CD14-positive monocyte (primary cell): ENCODE results near the gene MCF2L. TPM values are rescaled to one million over a fixed set of nuclear protein-coding genes. Genes with fewer than 3 reads are reported as not detected.

ENCODE experiments used
- DNase-seq, 3 donors: peaks; one replicate each; pipeline ENCODE4 v3.0.0-alpha.2; 2011 to 2022
- H2AFZ ChIP-seq: 2 replicates; pipeline ENCODE4 v1.6.0; 2012; ENCODE audit warnings: mild to moderate bottlenecking, low read depth, low read length, inconsistent platforms; ENCODE audit not compliant: insufficient read depth, poor library complexity, severe bottlenecking
- H3K27ac ChIP-seq, 2 donors: 1 replicate in 1 of 2; 2 replicates in 1 of 2; pipeline ENCODE4 v1.5.1; 2012 to 2013; ENCODE audit warnings: low read length in 2 of 2, control low read depth in 1 of 2, inconsistent platforms in 1 of 2, low read depth in 1 of 2, mild to moderate bottlenecking in 1 of 2
- H3K27me3 ChIP-seq, 2 donors: one replicate each; pipeline versions ENCODE4 v1.6.0 to v1.6.1; 2011 to 2013; ENCODE audit warnings: low read length in 2 of 2; ENCODE audit not compliant: control insufficient read depth in 2 of 2, insufficient read depth in 2 of 2
- H3K36me3 ChIP-seq, 2 donors: replicated peaks in 1 of 2; 1 replicate in 1 of 2; 2 replicates in 1 of 2; pipeline versions ENCODE4 v1.5.1 to v1.6.1; 2012 to 2013; ENCODE audit warnings: low read length in 2 of 2, control low read depth in 1 of 2, inconsistent platforms in 1 of 2, mild to moderate bottlenecking in 1 of 2; ENCODE audit not compliant: insufficient read depth in 2 of 2, control insufficient read depth in 1 of 2
- H3K4me1 ChIP-seq, 2 donors: 1 replicate in 1 of 2; 2 replicates in 1 of 2; pipeline versions ENCODE4 v1.5.1 to v1.6.1; 2012 to 2013; ENCODE audit warnings: low read length in 2 of 2, control low read depth in 1 of 2, inconsistent platforms in 1 of 2, mild to moderate bottlenecking in 1 of 2, moderate library complexity in 1 of 2; ENCODE audit not compliant: insufficient read depth in 2 of 2, control insufficient read depth in 1 of 2
- H3K4me2 ChIP-seq: replicated peaks from 2 replicates; pipeline ENCODE3; 2012; ENCODE audit warnings: low read length, moderate library complexity, mild to moderate bottlenecking; ENCODE audit not compliant: poor library complexity, severe bottlenecking; ENCODE audit errors: extremely low read depth
- H3K4me3 ChIP-seq, 3 experiments: fragments of 200-600 bp in 1 of 3; sonication (generic) in 1 of 3; replicated peaks in 1 of 3; 1 replicate in 2 of 3; 2 replicates in 1 of 3; pipeline ENCODE4 v1.5.1; 2011 to 2013; ENCODE audit warnings: low read length in 3 of 3, mild to moderate bottlenecking in 3 of 3, control low read depth in 2 of 3, low read depth in 2 of 3, inconsistent platforms in 1 of 3, moderate library complexity in 1 of 3
- H3K79me2 ChIP-seq: 2 replicates; pipeline ENCODE4 v1.6.0; 2012; ENCODE audit warnings: mild to moderate bottlenecking, control low read depth, inconsistent platforms, low read length, moderate library complexity; ENCODE audit not compliant: insufficient read depth
- H3K9ac ChIP-seq: 2 replicates; pipeline ENCODE4 v1.6.0; 2017; ENCODE audit warnings: low read length, mild to moderate bottlenecking; ENCODE audit not compliant: insufficient read depth, poor library complexity, severe bottlenecking
- H3K9me3 ChIP-seq, 2 donors: replicated peaks in 1 of 2; 1 replicate in 1 of 2; 2 replicates in 1 of 2; pipeline versions ENCODE4 v1.5.1 to v1.6.1; 2012 to 2013; ENCODE audit warnings: low read length in 2 of 2, control low read depth in 1 of 2; ENCODE audit not compliant: control insufficient read depth in 1 of 2, insufficient read depth in 1 of 2
- H4K20me1 ChIP-seq: 2 replicates; pipeline ENCODE4 v1.6.0; 2012; ENCODE audit warnings: mild to moderate bottlenecking, low read length, control low read depth, moderate library complexity; ENCODE audit not compliant: insufficient read depth
- H3K27ac Mint-ChIP-seq, 7 donors: one replicate each; pipeline ENCODE4 v1.8.0; 2020; ENCODE audit warnings: mild to moderate bottlenecking in 7 of 7, mixed read lengths in 7 of 7, moderate library complexity in 6 of 7, inconsistent platforms in 2 of 7
- H3K27me3 Mint-ChIP-seq, 3 donors: one replicate each; pipeline ENCODE4 v1.8.0; 2021 to 2022; ENCODE audit warnings: low read depth in 3 of 3, mild to moderate bottlenecking in 3 of 3, mixed read lengths in 3 of 3, moderate library complexity in 3 of 3, inconsistent platforms in 1 of 3
- H3K36me3 Mint-ChIP-seq, 2 donors: one replicate each; pipeline ENCODE4 v1.8.0; 2020; ENCODE audit warnings: mixed read lengths in 2 of 2, inconsistent platforms in 1 of 2, mild to moderate bottlenecking in 1 of 2
- H3K4me1 Mint-ChIP-seq: one replicate; pipeline ENCODE4 v1.8.0; 2020; ENCODE audit warnings: mild to moderate bottlenecking, mixed read lengths
- H3K4me3 Mint-ChIP-seq, 2 donors: one replicate each; pipeline ENCODE4 v1.8.0; 2020; ENCODE audit warnings: mild to moderate bottlenecking in 2 of 2, mixed read lengths in 2 of 2, moderate library complexity in 1 of 2
- H3K9me3 Mint-ChIP-seq, 7 donors: one replicate each; pipeline ENCODE4 v1.8.0; 2020 to 2022; ENCODE audit warnings: mixed read lengths in 7 of 7, mild to moderate bottlenecking in 6 of 7, moderate library complexity in 6 of 7, inconsistent platforms in 2 of 7
- CTCF ChIP-seq: fragments of 200-600 bp; IDR thresholded peaks from one replicate; pipeline ENCODE4 v1.8.0; 2022; ENCODE audit warnings: antibody characterized with exemption, mild to moderate bottlenecking
- WGBS: methylation state at CpG from one replicate; pipeline ENCODE4 v1.1.5; 2013; ENCODE audit warnings: missing lambda C conversion rate; ENCODE audit not compliant: insufficient coverage; 5-methylcytosine and 5-hydroxymethylcytosine counted together
- intact Hi-C, 2 donors: fragments of 100-400 bp; cut with micrococcal nuclease; formaldehyde crosslinking; loops; one replicate each; pipeline versions ENCODE4 v1.15.0 to v1.15.1; 2023
- polyA plus RNA-seq, 3 donors: library from polyadenylated mRNA; depleted of rRNA in 1 of 3; unstranded in 2 of 3; stranded (reverse) in 1 of 3; fragments of 300-500 nt in 2 of 3; fragments of >200 nt in 1 of 3; fragmentation: Illumina TruSeq in 2 of 3; gene quantifications; 1 replicate in 2 of 3; 2 replicates in 1 of 3; pipeline ENCODE4 v1.2.3, GENCODE V29; 2012 to 2021

Gene MCF2L
- polyA plus RNA-seq, 3 donors: not detected

- H3K36me3 ChIP-seq: no peaks in the 10 kb centered on the region
- no peak for DNase-seq
- no peak overlapping the region for H3K4me2 ChIP-seq
- Mint-ChIP-seq H3K4me3 (peak overlapping the region in 1 of 2 donors; percentile 52), H3K27ac (no peak overlapping the region), H3K9me3 (peaks cover 0 to 16% (median 6%) of the 10 kb centered on the region in 7 donors), H3K27me3 (peaks cover 33 to 63% (median 33%) of the 10 kb centered on the region in 3 donors), H3K36me3 (peaks cover 0 to 2% of the 10 kb centered on the region in 2 donors), H3K4me1 (peaks cover 3% of the 10 kb centered on the region)
- no peaks in the 10 kb centered on the region for H4K20me1 ChIP-seq
- no peak overlapping the region for H3K4me3 ChIP-seq
- H3K9ac ChIP-seq: no peak overlapping the region
- no peak overlapping the region for H2AFZ ChIP-seq
- peaks cover 20 to 34% of the 10 kb centered on the region in 2 donors for H3K27me3 ChIP-seq
- no peaks in the 10 kb centered on the region for H3K79me2 ChIP-seq
- TF ChIP-seq CTCF: no peak
- intact Hi-C loops: no loop called here
- peaks cover 0 to 20% of the 10 kb centered on the region in 2 donors for H3K9me3 ChIP-seq
- 97% methylated on average over 6 of the region's 6 CpGs for WGBS
- H3K4me1 ChIP-seq: peaks cover 0 to 11% of the 10 kb centered on the region in 2 donors
- no peak overlapping the region for H3K27ac ChIP-seq
Measured at GRCh38 chr13:112966776-112967175, 2.2 kb upstream of the MCF2L start.

DNA sequence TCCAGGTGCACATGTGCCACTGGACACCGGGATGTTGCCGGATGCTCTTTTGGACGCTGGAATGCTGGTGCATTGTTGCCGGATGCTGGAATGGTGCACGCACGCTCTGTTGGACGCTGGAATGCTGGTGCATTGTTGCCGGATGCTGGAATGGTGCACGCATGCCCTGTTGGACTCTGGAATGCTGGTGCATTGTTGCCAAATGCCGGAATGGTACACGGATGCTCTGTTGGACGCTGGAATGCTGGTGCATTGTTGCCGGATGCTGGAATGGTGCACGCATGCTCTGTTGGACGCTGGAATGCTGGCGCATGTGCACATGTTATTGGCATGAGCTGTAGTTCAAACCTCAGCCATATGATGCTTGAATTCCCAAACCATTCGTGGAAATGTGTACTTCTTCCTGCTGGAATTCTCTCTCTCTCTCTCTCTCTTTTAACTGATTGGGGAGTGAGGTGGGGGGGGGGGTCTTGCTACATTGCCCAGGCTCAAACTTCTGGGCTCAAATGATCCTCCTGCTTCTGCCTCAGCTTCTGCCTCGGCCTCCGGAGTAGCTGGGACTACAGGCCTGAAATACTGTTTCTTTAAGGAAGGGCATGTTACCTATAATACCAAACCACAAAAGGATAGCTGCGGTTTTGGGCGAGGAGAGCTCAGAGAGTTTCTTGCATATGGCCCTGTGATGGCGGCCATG lies 1.2 kb upstream of the MCF2L start:
- Histone ChIP-seq H2AFZ (no peak overlapping the region), H3K27ac (no peak overlapping the region), H3K4me3 (no peak overlapping the region), H3K36me3 (no peaks in the 10 kb centered on the region), H3K4me2 (no peak overlapping the region), H3K27me3 (peaks cover 20 to 34% of the 10 kb centered on the region in 2 donors), H4K20me1 (no peaks in the 10 kb centered on the region), H3K9me3 (peaks cover 0 to 20% of the 10 kb centered on the region in 2 donors), H3K4me1 (peaks cover 0 to 11% of the 10 kb centered on the region in 2 donors), H3K79me2 (no peaks in the 10 kb centered on the region), H3K9ac (no peak overlapping the region)
- Mint-ChIP-seq H3K4me1 (peaks cover 3% of the 10 kb centered on the region), H3K27ac (no peak overlapping the region), H3K36me3 (peaks cover 0 to 2% of the 10 kb centered on the region in 2 donors), H3K9me3 (peaks cover 0 to 16% (median 6%) of the 10 kb centered on the region in 7 donors), H3K27me3 (peaks cover 35 to 65% (median 38%) of the 10 kb centered on the region in 3 donors), H3K4me3 (peak overlapping the region in 1 of 2 donors; percentile 76)
- intact Hi-C loops: no loop called here
- WGBS: 73% methylated on average over 18 of the region's 22 CpGs
- TF ChIP-seq CTCF: no peak
- no peak for DNase-seq
